HEK293T (cell line): ENCODE results near the gene PRG2.

Experiments
- FOXA1 ChIP-seq: fragments of 450-650 bp; IDR thresholded peaks from 2 replicates; pipeline ENCODE4 v1.6.1; 2016; ENCODE audit warnings: mild to moderate bottlenecking
- LEF1 ChIP-seq: fragments of 450-650 bp; IDR thresholded peaks from 2 replicates; pipeline ENCODE4 v1.6.1; 2017; ENCODE audit warnings: mild to moderate bottlenecking, borderline replicate concordance

DNA sequence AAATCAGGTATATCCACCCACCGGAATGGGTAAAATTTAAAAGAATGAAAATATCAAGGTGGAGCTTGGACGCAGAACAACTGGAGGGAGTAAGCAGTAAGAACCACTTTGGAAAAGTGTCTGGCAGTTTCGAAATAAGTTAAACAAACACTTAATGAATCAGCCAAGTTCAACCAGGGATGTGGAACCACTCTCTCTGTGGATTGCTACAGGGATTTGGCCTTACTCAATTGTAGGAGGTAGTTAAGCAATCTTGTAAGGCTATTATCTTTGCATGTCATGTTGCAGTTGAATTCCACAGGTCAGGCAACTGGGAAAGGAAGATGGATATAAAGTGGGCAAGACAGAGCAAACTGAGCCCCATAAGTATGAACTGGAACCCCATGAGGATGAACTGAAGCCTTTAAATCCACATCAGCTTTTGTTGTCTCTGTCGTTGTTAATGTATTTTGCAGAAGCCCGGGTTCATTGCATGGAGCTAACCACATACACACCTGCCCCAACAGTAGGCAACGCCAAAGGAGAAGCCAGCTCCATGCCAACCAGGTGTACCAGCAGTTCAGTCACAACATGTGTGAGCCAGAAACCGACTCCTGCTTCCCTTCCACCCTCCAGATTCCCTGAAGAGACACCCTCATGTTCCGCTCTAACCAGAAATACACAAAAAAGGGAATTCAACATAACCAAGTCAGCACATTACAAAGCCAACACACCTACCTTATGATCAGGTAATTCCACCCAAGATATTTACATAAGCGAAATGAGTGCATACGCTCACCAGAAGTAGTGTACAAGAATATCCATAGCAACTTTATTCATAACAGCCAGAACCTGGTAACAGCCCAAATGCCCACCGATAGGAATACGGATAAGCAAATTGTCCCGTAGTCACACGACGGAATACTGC lies 44.4 kb upstream of the PRG2 start:
- TF ChIP-seq LEF1, result no peak
- no peak for TF ChIP-seq FOXA1
